ENCODE measurements around the gene SSUH2. TPM values are rescaled to one million over a fixed set of nuclear protein-coding genes. Genes with fewer than 3 reads are reported as not detected.

Gene SSUH2
- total RNA-seq, 1 donor from 2014 or later, result not detected

GRCh38 chr3:8618950-8619349 is 25.6 kb downstream of the SSUH2 start:
- no peak for DNase-seq (ENCODE audit: low spot score in 2 of 2)
- Histone ChIP-seq H3K27ac (no peak overlapping the region), H3K4me3 (no peak overlapping the region), H3K27me3 (no peaks in the 10 kb centered on the region), H3K4me1 (peaks cover 5 to 11% of the 10 kb centered on the region in 2 donors), H3K36me3 (no peaks in the 10 kb centered on the region), H3K9me3 (no peaks in the 10 kb centered on the region)
- intact Hi-C loops (cut with DNase I), result no loop called here
- TF ChIP-seq CTCF (IDR thresholded peaks at IDR 0.05), result no peak

GRCh38 chr3:8617921-8618320 is 26.7 kb downstream of the SSUH2 start:
- intact Hi-C loops (cut with DNase I), result no loop called here
- Histone ChIP-seq H3K4me3 (no peak overlapping the region), H3K27ac (no peak overlapping the region), H3K9me3 (no peaks in the 10 kb centered on the region), H3K36me3 (no peaks in the 10 kb centered on the region), H3K27me3 (no peaks in the 10 kb centered on the region), H3K4me1 (peaks cover 5 to 7% of the 10 kb centered on the region in 2 donors)
- DNase-seq (ENCODE audit: low spot score in 2 of 2), result no peak
- TF ChIP-seq CTCF (IDR thresholded peaks at IDR 0.05), result no peak

DNA sequence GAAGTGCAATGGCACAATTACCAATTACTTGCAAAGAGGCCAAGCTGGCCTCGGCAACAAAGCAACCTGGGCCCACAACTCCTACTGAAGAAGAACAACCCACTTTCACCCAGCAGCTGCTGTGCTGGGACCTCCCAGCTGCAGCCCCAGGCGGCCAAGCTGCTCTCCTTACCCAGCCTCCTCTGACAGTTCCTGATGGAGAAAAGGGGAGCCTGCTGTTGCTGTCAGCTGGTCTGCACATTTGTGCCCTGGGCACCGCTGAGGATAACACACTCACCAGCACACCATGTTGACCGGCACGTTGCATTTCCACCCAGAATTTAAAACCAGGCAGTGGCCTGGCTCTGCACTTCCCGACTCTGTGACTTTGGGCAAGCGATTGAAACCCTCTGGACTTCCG is 33.6 kb downstream of the SSUH2 start:
- intact Hi-C loops (cut with DNase I), result no loop called here
- no peak for DNase-seq (ENCODE audit: low spot score in 2 of 2)
- H3K4me3 ChIP-seq, result no peak overlapping the region
- no peaks in the 10 kb centered on the region for H3K9me3 ChIP-seq
- H3K27me3 ChIP-seq, result no peaks in the 10 kb centered on the region
- peaks cover 12 to 14% of the 10 kb centered on the region in 2 donors for H3K4me1 ChIP-seq
- H3K27ac ChIP-seq, result no peak overlapping the region
- TF ChIP-seq CTCF (IDR thresholded peaks at IDR 0.05), result no peak
- H3K36me3 ChIP-seq, result no peaks in the 10 kb centered on the region

- no peak for DNase-seq (ENCODE audit: low spot score in 2 of 2)
- TF ChIP-seq CTCF (IDR thresholded peaks at IDR 0.05), result no peak
- intact Hi-C loops (cut with DNase I), result loop anchor here (5.0 kb wide), 1 partner anchor 47 kb away; no protein-coding TSS in a partner anchor
- no peaks in the 10 kb centered on the region for H3K9me3 ChIP-seq
- peaks cover 12 to 16% of the 10 kb centered on the region in 2 donors for H3K4me1 ChIP-seq
- no peak overlapping the region for H3K4me3 ChIP-seq
- H3K27me3 ChIP-seq, result no peaks in the 10 kb centered on the region
- no peaks in the 10 kb centered on the region for H3K36me3 ChIP-seq
- H3K27ac ChIP-seq, result no peak overlapping the region
Observed at GRCh38 chr3:8608791-8609467, 35.7 kb downstream of the SSUH2 start.

- intact Hi-C loops (cut with DNase I), result loop anchor here (5.0 kb wide), 1 partner anchor 46 kb away; no protein-coding TSS in a partner anchor
- Histone ChIP-seq H3K4me1 (peaks cover 12 to 22% of the 10 kb centered on the region in 2 donors), H3K27ac (peak overlapping the region in 1 of 2 donors; percentile 24), H3K27me3 (no peaks in the 10 kb centered on the region), H3K4me3 (no peak overlapping the region), H3K9me3 (no peaks in the 10 kb centered on the region), H3K36me3 (no peaks in the 10 kb centered on the region)
- no peak for TF ChIP-seq CTCF (IDR thresholded peaks at IDR 0.05)
- no peak for DNase-seq (ENCODE audit: low spot score in 2 of 2)
Observed at GRCh38 chr3:8608041-8608790, 36.4 kb downstream of the SSUH2 start.

Data from ascending aorta (tissue), 2 donors.